ENCODE results near the gene PSMB10.
"Not testable (repeated sequence)": the region's sequence is repeated elsewhere in the genome, so short reads cannot be mapped to it uniquely, and the experiment has no call there.

PSMB10 gene

GRCh38 chr16:67936124-67936879 is at the start of gene PSMB10:
Gene PSMB10 (minus strand): TSS chr16:67936850. CDS start chr16:67936749, 101 bp downstream.
- DNase-seq: no peak

DNA sequence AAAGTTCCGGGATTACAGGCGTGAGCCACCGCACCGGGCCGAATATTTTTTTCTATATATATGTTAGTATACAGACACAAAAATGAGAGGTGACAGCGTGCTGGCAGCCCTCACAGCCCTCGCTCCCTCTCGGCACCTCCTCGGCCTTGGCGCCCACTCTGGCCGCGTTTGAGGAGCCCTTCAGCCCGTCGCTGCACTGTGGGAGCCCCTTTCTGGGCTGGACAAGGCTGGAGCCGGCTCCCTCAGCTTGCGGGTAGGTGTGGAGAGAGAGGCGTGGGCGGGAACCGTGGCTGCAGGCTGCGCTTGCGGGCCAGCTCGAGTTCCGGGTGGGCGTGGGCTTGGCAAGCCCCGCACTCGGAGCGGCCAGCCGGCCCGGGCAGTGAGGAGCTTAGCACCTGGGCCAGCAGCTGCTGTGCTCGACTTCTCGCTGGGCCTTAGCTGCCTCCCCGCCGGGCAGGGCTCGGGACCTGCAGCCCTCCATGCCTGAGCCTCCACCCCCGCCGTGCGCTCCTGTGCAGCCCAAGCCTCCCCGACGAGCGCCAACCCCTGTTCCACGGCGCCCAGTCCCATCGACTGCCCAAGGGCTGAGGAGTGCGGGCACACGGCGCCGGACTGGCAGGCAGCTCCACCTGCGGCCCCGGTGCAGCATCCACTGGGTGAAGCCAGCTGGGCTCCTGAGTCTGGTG is 45.5 kb upstream of the PSMB10 start:
- no peak for DNase-seq

DNA sequence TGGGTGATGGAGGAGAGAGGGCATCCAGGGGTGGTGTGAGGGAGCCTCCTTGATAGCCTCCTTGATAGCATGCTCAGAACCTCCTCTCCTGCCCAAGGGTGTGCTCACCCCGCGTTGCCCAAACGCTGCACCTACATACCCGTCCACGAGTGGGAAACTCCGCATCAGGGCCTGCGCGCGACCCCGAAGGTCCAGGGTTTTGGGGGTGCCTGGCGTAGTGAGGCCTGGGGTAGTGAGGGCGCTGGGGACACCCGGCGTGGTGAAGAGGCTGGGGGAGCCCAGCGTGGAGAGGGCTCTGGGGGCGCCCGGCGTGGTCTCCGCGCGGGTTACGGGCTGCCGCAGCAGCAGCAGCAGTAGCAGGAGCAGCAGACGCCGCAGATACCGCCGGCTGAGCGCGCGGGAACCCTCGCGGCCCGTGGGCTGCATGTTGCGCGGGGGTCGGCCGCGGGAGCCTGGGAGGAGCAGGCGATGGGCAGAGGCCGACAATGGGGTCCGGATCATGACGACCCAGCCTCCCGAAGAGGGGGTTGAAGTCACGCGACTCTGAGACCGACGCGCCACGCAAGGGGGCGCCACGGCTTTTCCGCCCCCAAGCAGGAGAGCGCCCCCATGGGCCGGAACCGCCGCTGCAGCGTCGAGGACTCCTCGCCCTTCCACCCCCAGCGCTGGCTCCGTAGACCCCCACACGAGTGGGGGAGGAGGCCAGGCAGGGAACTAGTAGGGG is 43.5 kb upstream of the PSMB10 start, which contains the start of gene DPEP3:
Gene DPEP3 (minus strand): TSS at position 545 of the 724 bp plus-strand sequence. CDS start 119 bp downstream, at position 426.
- no peak for DNase-seq

DNA sequence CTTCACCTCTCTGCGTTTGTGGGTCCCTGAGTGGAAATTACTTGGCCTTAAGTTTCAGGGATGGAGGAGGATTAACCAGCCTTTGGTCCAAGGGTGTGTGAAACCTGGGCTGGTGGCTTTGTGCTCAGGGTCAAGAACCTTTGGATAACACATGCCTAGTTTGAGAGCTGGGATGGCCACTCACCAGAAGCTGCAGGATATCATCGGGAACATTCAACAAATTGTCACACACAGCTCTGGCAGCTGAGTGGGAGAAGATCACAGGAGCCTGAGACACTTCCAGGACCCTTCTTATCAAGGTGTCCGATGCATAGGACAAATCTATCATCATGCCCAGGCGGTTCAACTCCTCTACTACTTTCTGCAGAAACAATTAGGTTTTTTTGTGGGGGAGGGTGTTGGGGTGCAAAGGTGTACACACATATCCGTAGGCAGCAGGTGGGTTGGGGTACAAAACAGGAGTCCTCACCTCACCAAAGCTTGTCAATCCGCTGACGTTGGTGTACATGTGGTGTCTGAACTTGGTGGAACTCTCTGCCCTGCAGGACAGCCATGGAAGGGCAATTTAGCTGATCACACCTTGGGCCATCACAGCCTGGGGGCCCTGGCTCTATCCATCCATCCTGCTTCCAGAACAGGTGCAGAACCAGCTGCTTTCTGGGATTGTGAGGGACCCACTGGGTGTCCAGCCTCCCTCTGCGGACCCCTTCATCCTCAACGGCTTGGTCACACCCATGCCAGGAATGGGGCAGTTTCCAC is 41.0 kb upstream of the PSMB10 start:
- no peak for DNase-seq

DNA sequence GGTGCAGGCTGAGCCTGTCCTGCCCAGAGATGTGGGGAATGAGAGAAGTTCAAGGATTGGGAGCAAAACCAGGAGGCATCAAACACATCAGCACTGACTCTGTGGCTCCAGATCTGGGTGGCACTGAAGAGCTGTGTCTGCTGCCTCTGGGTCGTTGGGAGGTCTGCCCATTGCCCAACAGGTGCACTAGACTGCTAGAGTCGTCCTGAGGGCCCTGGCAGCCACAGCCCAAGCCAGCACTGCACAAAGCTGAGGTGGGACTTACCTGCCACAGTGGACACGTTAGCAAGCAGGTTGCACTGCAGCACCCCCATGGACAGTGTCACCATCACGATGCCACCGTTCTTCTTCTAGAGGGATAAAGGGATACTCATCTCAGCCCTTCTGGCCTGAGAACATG is 40.4 kb upstream of the PSMB10 start:
- DNase-seq: no peak

GRCh38 chr16:67976205-67976604 is 39.6 kb upstream of the PSMB10 start:
- DNase-seq: no peak

DNA sequence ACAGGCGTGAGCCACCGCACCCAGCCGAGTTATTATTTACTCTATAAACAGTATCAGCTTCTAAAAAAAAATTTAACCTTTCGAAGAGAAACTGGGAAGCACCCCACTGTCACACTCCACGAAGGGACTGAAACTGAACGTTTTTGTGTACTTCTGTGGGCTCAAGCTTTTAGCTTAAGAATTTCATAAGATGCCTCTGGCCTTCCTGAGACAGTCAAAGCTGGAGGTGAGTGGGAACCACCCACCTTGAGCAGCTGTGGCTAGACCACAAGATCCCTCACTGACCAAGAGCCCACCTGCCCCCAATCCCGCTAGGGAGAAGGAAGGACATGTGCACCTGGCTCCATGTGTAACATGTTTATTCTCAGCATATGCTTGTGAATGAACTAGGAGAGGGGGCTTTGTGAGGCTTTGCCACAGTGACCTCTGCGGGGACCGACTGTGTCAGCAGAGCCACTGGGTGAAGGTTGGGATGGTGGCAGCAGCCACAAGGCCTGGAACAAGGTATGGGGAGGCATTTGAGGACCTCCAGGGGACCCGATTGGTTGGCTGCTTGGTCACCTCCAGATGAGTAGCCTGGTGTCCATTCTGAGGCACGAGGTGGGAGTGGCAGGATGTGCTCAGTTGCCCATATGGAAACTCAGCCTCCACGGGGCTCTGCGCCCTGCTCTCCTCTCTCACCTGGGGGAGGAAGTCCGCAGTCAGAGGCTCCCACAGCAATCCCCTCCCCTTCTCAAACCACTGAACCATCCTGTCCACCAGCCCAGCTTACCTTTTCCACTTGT is 38.9 kb upstream of the PSMB10 start:
- DNase-seq: no peak

GRCh38 chr16:67972285-67972684 is 35.6 kb upstream of the PSMB10 start:
- DNase-seq: not testable (repeated sequence)

- no peak for DNase-seq
Measured at GRCh38 chr16:67971111-67971510, 34.5 kb upstream of the PSMB10 start.

- no peak for DNase-seq
Measured at GRCh38 chr16:67969254-67970039, 32.8 kb upstream of the PSMB10 start.

- no peak for DNase-seq
Measured at GRCh38 chr16:67968400-67969253, 32.0 kb upstream of the PSMB10 start, which contains the start of gene SLC12A4. Gene SLC12A4 (minus strand): TSS chr16:67968637. CDS start chr16:67968553, 84 bp downstream.

DNA sequence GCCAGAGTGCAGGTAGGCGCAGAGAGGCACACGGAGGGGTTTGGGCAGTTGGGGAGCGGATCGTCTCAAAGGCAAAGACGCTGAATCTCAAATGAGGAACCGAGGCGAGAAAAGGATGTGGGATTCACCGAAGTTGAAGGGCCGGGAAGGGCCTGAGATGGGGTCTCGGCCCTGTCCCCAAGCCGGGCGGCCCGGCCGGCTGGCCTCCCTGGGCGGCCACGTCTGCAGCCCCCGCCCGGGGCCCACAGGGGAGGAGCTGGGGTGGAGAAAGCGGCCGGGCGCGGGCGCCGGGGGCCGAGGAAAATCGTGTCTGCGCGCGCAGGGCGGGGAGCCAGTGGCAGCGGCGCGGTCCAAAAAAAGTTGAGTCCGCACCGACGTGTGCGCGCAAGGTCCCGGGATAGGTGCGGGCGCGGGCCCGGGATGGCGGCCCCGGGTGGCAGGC is 31.3 kb upstream of the PSMB10 start:
- DNase-seq: no peak

DNA sequence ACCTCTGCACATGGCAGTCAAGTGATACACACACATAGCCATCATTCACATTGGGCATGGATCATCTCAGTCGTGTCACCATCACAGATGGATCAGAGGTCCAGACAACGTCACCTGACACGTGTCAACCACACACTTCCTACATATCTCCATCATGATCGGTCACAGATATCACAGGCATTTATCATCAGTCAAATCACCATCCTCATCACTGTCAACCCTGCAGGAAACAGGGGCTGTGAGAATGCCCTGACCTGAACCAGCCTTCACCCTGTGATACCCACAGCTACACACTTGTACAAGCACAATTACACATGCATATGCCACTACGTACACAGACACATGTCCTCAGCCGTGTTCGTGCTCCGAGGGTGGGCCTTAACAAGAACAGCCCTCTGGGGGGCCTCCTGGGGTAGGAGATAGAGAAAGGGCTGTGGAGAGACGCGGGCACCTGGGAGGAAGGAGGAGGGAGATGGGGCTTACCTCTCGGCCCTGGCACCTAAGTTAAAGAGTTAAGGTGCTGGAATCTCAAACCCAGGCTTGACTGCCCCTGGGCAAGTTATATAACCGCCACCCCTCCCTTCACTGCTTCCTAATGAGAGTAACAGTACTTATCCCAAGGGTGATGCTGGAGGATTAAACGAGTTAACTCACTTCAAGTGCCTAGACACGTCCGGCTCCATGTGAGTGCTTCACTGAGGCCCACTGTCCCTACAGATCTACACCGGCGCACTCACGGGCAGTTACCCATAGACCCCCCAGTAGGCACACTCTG is 30.7 kb upstream of the PSMB10 start:
- no peak for DNase-seq

GRCh38 chr16:67966549-67967182 is 30.0 kb upstream of the PSMB10 start:
- DNase-seq: no peak

DNA sequence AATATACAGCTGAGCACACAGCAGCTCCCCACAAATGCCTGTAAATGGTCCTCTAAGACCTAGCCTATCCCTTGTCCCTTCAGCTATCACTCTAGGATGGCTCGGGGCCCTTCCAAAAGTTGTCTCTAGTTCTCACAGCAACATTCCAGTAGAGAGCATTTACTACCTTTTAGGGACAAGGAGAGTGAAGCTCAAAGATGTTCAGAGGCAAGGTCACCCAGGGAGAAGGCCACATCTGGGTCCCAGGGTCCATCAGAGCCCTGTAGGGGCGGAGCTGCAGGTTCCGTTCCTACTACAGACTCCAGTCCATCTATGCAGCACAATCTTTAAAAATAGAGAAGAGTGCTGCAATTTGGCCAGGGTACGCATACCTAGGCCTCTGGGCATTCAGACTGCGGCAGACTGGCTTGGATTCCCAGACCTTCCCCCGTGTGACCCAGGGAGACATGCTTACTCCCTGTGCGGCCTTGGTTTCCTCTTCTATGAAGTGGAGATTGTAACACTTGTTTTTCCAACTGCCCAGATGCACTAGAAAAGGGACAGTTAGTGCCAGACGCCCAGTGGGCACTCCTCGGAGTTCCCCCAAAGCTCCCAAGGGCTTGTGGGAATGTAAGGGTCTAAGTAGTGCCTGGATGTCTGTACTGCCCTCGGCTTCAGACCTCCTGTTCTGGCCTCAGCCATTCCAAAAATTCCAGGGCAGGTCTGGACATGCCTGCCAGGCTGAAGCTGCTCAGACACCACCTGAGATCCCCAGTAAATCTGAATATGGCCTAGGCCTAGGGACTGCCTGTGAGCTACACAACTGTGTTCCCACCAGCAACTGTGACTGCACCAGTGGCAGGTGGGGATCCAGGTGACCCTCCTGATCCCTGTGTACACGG is 29.3 kb upstream of the PSMB10 start:
- DNase-seq: no peak

- no peak for DNase-seq
Measured at GRCh38 chr16:67964477-67965131, 28.0 kb upstream of the PSMB10 start.

Data from NCI-H1930 (cell line).